Uterus (tissue), 4 donors: Measurements from ENCODE around the gene MAP4. TPM values are rescaled to one million over a fixed set of nuclear protein-coding genes. Genes with fewer than 3 reads are reported as not detected.

Experiments
- DNase-seq, 2 donors: peaks; one replicate each; pipeline ENCODE4 v3.0.0-alpha.2; 2019 to 2020
- H3K27ac ChIP-seq, 2 donors: fragments of 200-600 bp; sonication (generic); 1 replicate in 1 of 2; 2 replicates in 1 of 2; pipeline ENCODE4 v1.5.1; 2016 to 2018
- H3K27me3 ChIP-seq, 2 donors: fragments of 200-600 bp; sonication (generic); one replicate each; pipeline ENCODE4 v1.5.1; 2018 to 2019; ENCODE audit warnings: control low read depth in 1 of 2
- H3K36me3 ChIP-seq, 2 donors: fragments of 200-600 bp; sonication (generic); one replicate each; pipeline ENCODE4 v1.5.1; 2019; ENCODE audit warnings: control low read depth in 1 of 2
- H3K4me1 ChIP-seq, 2 donors: fragments of 200-600 bp; sonication (generic); one replicate each; pipeline ENCODE4 v1.5.1; 2018 to 2019; ENCODE audit warnings: control low read depth in 1 of 2
- H3K4me3 ChIP-seq, 2 donors: fragments of 200-600 bp; sonication (generic); 1 replicate in 1 of 2; 2 replicates in 1 of 2; pipeline ENCODE4 v1.5.1; 2018 to 2019; ENCODE audit warnings: mild to moderate bottlenecking in 1 of 2
- H3K9me3 ChIP-seq, 2 donors: fragments of 200-600 bp; sonication (generic); one replicate each; pipeline ENCODE4 v1.5.1; 2019; ENCODE audit warnings: control low read depth in 1 of 2
- POLR2A ChIP-seq, 2 donors: fragments of 450-650 bp; IDR thresholded peaks; one replicate each; pipeline ENCODE4 v1.6.1; 2016; ENCODE audit warnings: antibody characterized with exemption in 2 of 2, mild to moderate bottlenecking in 1 of 2, moderate library complexity in 1 of 2
- intact Hi-C: fragments of 100-400 bp; cut with DNase I; formaldehyde crosslinking; loops from one replicate; pipeline ENCODE4 v1.15.1; 2023; ENCODE audit warnings: low total_unique reads
- total RNA-seq, 4 donors: library from RNA; depleted of rRNA in 3 of 4; stranded (reverse); fragments of >200 nt in 3 of 4; gene quantifications; one replicate each; pipeline versions ENCODE4 v1.1.0 to v1.2.4, GENCODE V29; 2014 to 2023
- TF ChIP-seq, protein P1 (sequence below), 4 experiments: fragments of 200-600 bp in 2 of 4; fragments of 450-650 bp in 2 of 4; sonication (generic) in 2 of 4; IDR thresholded peaks; one replicate each; pipeline ENCODE4 v1.5.1; 2016 to 2019; ENCODE audit warnings: antibody characterized with exemption in 4 of 4, mild to moderate bottlenecking in 2 of 4, moderate library complexity in 1 of 4
- donor health status: DM: yes; HTN: yes; CAD: no.

Gene MAP4
- total RNA-seq, 4 donors from 2014 or later = 51.5 to 264 (median 79.7) TPM

DNA sequence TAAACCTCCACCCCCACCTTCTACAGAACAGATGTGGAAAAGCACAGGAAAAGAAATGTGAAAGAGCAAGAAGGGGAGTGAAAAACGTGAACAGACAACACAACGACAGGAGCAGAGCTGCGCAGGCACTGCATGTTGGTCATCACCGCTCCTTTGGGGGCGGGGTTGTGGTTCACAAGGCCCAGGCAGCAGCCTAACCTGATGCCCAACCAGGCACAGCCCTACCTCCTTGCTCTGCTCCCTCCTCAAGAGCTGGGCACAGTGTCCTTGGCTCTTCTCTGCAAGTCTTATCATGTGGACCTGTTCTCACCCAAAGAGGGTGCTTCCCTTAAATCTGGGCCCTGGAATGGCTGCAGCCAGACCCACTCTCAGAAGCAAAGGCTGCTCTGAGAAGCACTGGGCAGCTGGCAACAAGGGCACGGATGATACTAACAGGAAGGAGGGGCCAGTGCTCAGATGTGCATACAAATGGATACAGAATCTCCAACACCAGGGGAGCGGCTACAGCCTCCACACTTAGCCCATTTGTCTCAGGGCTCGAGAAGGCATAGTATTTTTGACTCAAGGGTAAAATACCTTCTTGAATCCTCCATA is 148.7 kb downstream of the MAP4 start:
- Histone ChIP-seq H3K27me3 (no peaks in the 10 kb centered on the region), H3K4me1 (no peaks in the 10 kb centered on the region), H3K4me3 (no peak overlapping the region), H3K27ac (no peak overlapping the region), H3K36me3 (no peaks in the 10 kb centered on the region), H3K9me3 (no peaks in the 10 kb centered on the region)
- no peak for TF ChIP-seq POLR2A (IDR thresholded peaks at IDR 0.05)
- TF ChIP-seq, protein P1, sequence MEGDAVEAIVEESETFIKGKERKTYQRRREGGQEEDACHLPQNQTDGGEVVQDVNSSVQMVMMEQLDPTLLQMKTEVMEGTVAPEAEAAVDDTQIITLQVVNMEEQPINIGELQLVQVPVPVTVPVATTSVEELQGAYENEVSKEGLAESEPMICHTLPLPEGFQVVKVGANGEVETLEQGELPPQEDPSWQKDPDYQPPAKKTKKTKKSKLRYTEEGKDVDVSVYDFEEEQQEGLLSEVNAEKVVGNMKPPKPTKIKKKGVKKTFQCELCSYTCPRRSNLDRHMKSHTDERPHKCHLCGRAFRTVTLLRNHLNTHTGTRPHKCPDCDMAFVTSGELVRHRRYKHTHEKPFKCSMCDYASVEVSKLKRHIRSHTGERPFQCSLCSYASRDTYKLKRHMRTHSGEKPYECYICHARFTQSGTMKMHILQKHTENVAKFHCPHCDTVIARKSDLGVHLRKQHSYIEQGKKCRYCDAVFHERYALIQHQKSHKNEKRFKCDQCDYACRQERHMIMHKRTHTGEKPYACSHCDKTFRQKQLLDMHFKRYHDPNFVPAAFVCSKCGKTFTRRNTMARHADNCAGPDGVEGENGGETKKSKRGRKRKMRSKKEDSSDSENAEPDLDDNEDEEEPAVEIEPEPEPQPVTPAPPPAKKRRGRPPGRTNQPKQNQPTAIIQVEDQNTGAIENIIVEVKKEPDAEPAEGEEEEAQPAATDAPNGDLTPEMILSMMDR (IDR thresholded peaks at IDR 0.05) = no peak
- intact Hi-C loops = no loop called here
- no peak for DNase-seq

DNA sequence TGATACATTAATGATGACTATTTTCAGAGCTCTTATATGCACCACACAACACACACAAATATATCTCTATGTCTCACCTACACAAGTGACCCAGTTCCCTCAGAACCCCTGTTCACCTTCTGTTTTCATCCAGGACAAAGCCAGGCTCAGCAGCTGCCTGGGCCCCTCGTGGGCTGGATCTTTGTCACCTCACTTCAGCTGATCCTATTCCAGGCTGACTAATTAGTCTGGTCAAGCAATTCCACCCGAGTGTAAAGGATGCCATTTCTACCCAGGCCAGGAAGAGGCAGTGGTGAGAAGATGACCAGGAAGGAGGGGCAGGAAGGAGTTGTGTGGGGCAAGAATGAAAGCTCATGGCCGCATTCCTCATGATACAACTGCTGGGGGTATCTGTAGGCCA is 151.0 kb downstream of the MAP4 start:
- TF ChIP-seq, protein P1 (IDR thresholded peaks at IDR 0.05) = no peak
- TF ChIP-seq POLR2A (IDR thresholded peaks at IDR 0.05) = no peak
- intact Hi-C loops = no loop called here
- Histone ChIP-seq H3K27ac (no peak overlapping the region), H3K9me3 (no peaks in the 10 kb centered on the region), H3K4me3 (no peak overlapping the region), H3K27me3 (no peaks in the 10 kb centered on the region), H3K4me1 (no peaks in the 10 kb centered on the region), H3K36me3 (no peaks in the 10 kb centered on the region)
- no peak for DNase-seq

DNA sequence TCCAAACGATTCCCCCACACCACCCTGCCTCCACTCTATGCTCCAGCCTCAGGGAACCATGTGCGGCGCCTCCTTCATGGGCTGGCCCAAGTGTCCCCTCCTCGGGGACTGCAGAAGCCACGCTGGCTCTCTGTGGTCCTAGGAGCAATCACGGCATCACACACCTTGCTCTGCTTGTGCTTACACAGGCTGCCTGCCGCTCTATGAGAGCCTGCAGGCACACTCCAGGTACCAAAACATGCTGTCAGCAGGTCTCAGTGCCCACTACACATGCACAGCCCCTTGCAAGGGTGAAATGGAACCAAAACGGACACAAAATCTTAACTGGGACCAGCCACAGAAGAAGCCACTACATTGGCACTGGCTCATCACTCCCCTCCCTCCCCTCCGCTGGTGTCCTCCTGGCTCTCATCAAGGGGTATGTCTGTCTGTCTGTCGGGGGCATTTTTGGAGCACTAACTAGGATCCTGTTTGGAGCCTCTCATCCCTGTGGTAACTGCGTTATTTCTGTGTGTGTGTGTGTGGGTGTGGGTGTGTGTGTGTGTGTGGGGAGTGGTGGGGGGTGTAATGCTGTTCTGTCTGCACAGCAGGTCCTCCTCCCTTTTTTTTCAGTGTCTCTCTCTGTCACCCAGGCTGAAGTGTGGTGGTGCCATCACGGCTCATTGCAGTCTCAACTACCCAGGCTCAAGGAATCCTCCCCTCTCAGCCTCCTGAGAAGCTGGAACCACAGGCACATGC is 152.7 kb downstream of the MAP4 start:
- TF ChIP-seq, protein P1 (IDR thresholded peaks at IDR 0.05) = no peak
- TF ChIP-seq POLR2A (IDR thresholded peaks at IDR 0.05) = no peak
- H3K4me3 ChIP-seq = no peak overlapping the region
- DNase-seq = no peak
- no peaks in the 10 kb centered on the region for H3K9me3 ChIP-seq
- H3K36me3 ChIP-seq = no peaks in the 10 kb centered on the region
- intact Hi-C loops = no loop called here
- H3K27me3 ChIP-seq = no peaks in the 10 kb centered on the region
- H3K27ac ChIP-seq = no peak overlapping the region
- H3K4me1 ChIP-seq = no peaks in the 10 kb centered on the region

DNA sequence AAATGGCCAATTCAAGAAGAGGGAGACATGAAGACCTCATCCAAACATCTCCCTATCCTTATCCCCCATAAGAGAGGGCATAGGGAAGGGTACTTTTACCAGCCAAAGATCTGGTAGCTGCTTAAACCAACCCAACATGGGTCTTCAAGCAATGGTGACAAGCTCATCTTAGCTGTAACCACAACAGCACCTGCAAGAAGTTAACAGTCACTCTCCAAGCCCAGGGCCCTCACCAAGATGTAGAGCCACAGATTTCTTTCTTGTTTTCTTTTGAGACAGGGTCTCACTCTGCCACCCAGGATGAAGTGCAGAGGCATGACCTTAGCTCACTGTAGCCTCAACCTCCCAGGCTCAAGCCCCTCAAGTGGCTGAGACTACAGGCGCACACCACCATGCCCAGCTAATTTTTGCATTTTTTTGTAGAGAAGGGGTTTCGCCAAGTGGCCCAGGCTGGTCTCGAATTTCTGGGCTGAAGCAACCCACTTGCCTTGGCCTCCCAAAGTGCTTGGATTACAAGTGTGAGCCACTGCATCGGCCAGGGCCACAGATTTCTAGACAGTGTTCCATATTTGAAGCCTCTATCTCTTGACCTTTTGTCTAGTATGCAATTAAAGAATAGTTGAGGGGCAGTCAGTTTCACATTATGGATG is 156.1 kb downstream of the MAP4 start:
- Histone ChIP-seq H3K27me3 (no peaks in the 10 kb centered on the region), H3K4me3 (no peak overlapping the region), H3K9me3 (no peaks in the 10 kb centered on the region), H3K27ac (no peak overlapping the region), H3K4me1 (no peaks in the 10 kb centered on the region), H3K36me3 (no peaks in the 10 kb centered on the region)
- no peak for TF ChIP-seq POLR2A (IDR thresholded peaks at IDR 0.05)
- DNase-seq = no peak
- intact Hi-C loops = no loop called here

DNA sequence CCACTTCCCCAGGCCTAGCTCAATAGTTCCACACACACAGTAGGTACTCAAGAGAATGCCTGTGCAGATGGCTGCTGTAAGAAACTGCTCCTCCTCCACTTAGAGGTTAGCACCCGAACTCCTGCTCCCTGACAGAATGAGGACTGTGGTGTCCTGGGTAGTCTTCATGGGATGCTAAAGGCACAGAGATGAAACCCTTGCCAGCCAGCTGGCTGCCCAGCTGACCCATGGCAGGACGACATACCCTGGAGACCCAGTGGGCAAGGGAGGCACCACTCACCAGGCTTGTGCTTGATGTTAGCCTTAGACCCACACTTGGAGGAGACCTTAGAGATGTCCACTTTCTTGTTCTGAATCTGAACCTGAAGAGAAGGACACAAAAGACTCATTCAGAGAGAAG is 159.1 kb downstream of the MAP4 start:
- Histone ChIP-seq H3K9me3 (no peaks in the 10 kb centered on the region), H3K27ac (no peak overlapping the region), H3K27me3 (no peaks in the 10 kb centered on the region), H3K4me1 (no peaks in the 10 kb centered on the region), H3K4me3 (no peak overlapping the region), H3K36me3 (no peaks in the 10 kb centered on the region)
- TF ChIP-seq, protein P1 (IDR thresholded peaks at IDR 0.05) = no peak
- TF ChIP-seq POLR2A (IDR thresholded peaks at IDR 0.05) = no peak
- DNase-seq = no peak
- intact Hi-C loops = no loop called here
